SK-N-SH treated with all-trans-retinoic acid at 6 μM for 48 hours (cell line): ENCODE data around the gene PHYKPL.

Experiments
- ATAC-seq: fragments of 200-7000 bp; cut with Tn5 transposase; 3 replicates; pipeline ENCODE4 v1.9.1; 2020; ENCODE audit warnings: mild to moderate bottlenecking, moderate library complexity
- ARNTL ChIP-seq: fragments of 450-650 bp; formaldehyde crosslinking; IDR thresholded peaks from 2 replicates; pipeline ENCODE4 v1.5.0; 2020; ENCODE audit warnings: low read depth, mild to moderate bottlenecking, moderate library complexity, borderline replicate concordance
- BACH2 ChIP-seq: fragments of 250-450 bp; sonication (Bioruptor Pico); IDR thresholded peaks from 2 replicates; pipeline ENCODE4 v1.9.0; 2021; ENCODE audit warnings: mild to moderate bottlenecking, borderline replicate concordance
- CREB5 ChIP-seq: fragments of 250-450 bp; sonication (Bioruptor Pico); IDR thresholded peaks from 2 replicates; pipeline ENCODE4 v1.5.1; 2020; ENCODE audit warnings: low read depth, mild to moderate bottlenecking, moderate library complexity
- CSDC2 ChIP-seq: fragments of 250-450 bp; sonication (Bioruptor Pico); IDR thresholded peaks from 2 replicates; pipeline ENCODE4 v1.5.0; 2020; ENCODE audit warnings: mild to moderate bottlenecking, moderate library complexity
- CSRNP3 ChIP-seq: fragments of 250-450 bp; sonication (Bioruptor Pico); IDR thresholded peaks from 2 replicates; pipeline ENCODE4 v1.5.1; 2021; ENCODE audit warnings: mild to moderate bottlenecking, moderate library complexity
- ESRRG ChIP-seq: fragments of 250-450 bp; sonication (Bioruptor Pico); IDR thresholded peaks from 2 replicates; pipeline ENCODE4 v1.6.1; 2021; ENCODE audit warnings: mild to moderate bottlenecking
- GLIS3 ChIP-seq: fragments of 250-450 bp; sonication (Bioruptor Pico); IDR thresholded peaks from 2 replicates; pipeline ENCODE4 v1.5.0; 2020; ENCODE audit warnings: mild to moderate bottlenecking, moderate library complexity
- ISL1 ChIP-seq: fragments of 250-450 bp; sonication (Bioruptor Pico); IDR thresholded peaks from 2 replicates; pipeline ENCODE4 v2.1.2; 2022; ENCODE audit warnings: mild to moderate bottlenecking, moderate library complexity
- OSR1 ChIP-seq: fragments of 250-450 bp; sonication (Bioruptor Pico); IDR thresholded peaks from 2 replicates; pipeline ENCODE4 v1.8.0; 2022; ENCODE audit warnings: moderate library complexity, mild to moderate bottlenecking, inconsistent platforms
- PATZ1 ChIP-seq: fragments of 250-450 bp; sonication (Bioruptor Pico); IDR thresholded peaks from 2 replicates; pipeline ENCODE4 v1.8.0; 2020; ENCODE audit warnings: mild to moderate bottlenecking, moderate library complexity, borderline replicate concordance
- POU6F1 ChIP-seq: fragments of 250-450 bp; sonication (Bioruptor Pico); IDR thresholded peaks from 2 replicates; pipeline ENCODE4 v1.8.0; 2021; ENCODE audit warnings: low read depth, mild to moderate bottlenecking, moderate library complexity, borderline replicate concordance
- PPARA ChIP-seq: fragments of 250-450 bp; sonication (Bioruptor Pico); IDR thresholded peaks from 2 replicates; pipeline ENCODE4 v1.5.0; 2020; ENCODE audit warnings: mild to moderate bottlenecking, borderline replicate concordance
- RARB ChIP-seq: fragments of 250-450 bp; sonication (Bioruptor Pico); IDR thresholded peaks from 2 replicates; pipeline ENCODE4 v1.8.0; 2021; ENCODE audit warnings: mild to moderate bottlenecking, moderate library complexity
- SNAI2 ChIP-seq: fragments of 250-450 bp; sonication (Bioruptor Pico); IDR thresholded peaks from 2 replicates; pipeline ENCODE4 v1.5.0; 2020; ENCODE audit warnings: mild to moderate bottlenecking, moderate library complexity
- TCF4 ChIP-seq: fragments of 250-450 bp; sonication (Bioruptor Pico); IDR thresholded peaks from 2 replicates; pipeline ENCODE4 v1.8.0; 2021; ENCODE audit warnings: mild to moderate bottlenecking, moderate library complexity, borderline replicate concordance
- TSHZ2 ChIP-seq: fragments of 250-450 bp; sonication (Bioruptor Pico); IDR thresholded peaks from 2 replicates; pipeline ENCODE4 v1.5.0; 2020; ENCODE audit warnings: mild to moderate bottlenecking, moderate library complexity
- ZC3H10 ChIP-seq: fragments of 250-450 bp; sonication (Bioruptor Pico); IDR thresholded peaks from 2 replicates; pipeline ENCODE4 v1.5.1; 2021; ENCODE audit warnings: mild to moderate bottlenecking, moderate library complexity
- ZFP3 ChIP-seq: fragments of 250-450 bp; sonication (Bioruptor Pico); IDR thresholded peaks from 2 replicates; pipeline ENCODE4 v1.5.0; 2020; ENCODE audit warnings: mild to moderate bottlenecking, moderate library complexity
- ZFP30 ChIP-seq: fragments of 450-650 bp; formaldehyde crosslinking; IDR thresholded peaks from 2 replicates; pipeline ENCODE4 v1.5.0; 2022; ENCODE audit warnings: mild to moderate bottlenecking, moderate library complexity
- ZNF565 ChIP-seq: fragments of 450-650 bp; formaldehyde crosslinking; conservative IDR thresholded peaks from 2 replicates; pipeline ENCODE4 v1.5.0; 2020; ENCODE audit warnings: low read depth, mild to moderate bottlenecking, moderate library complexity
- ZNF70 ChIP-seq: fragments of 450-650 bp; formaldehyde crosslinking; IDR thresholded peaks from 2 replicates; pipeline ENCODE4 v1.5.0; 2020; ENCODE audit warnings: mild to moderate bottlenecking, moderate library complexity
- ZNF8 ChIP-seq: fragments of 450-650 bp; formaldehyde crosslinking; IDR thresholded peaks from 2 replicates; pipeline ENCODE4 v1.5.0; 2020; ENCODE audit warnings: mild to moderate bottlenecking, moderate library complexity

Gene PHYKPL

GRCh38 chr5:178223196-178223773 is 9.3 kb downstream of the PHYKPL start (continued):
- no peak for TF ChIP-seq TSHZ2 (CRISPR knock-in tag)
- no peak for TF ChIP-seq ZFP3 (CRISPR knock-in tag)

- no peak for ATAC-seq
Measured at GRCh38 chr5:178222292-178222691, 10.3 kb downstream of the PHYKPL start.

GRCh38 chr5:178221853-178222252 is 10.7 kb downstream of the PHYKPL start:
- ATAC-seq, result no peak
- no peak for TF ChIP-seq PATZ1 (CRISPR knock-in tag)

More at GRCh38 chr5:178222292-178222691, 10.3 kb downstream of the PHYKPL start:
- TF ChIP-seq ARNTL (CRISPR knock-in tag) (no peak), TCF4 (no peak), ISL1 (CRISPR knock-in tag) (no peak), BACH2 (CRISPR knock-in tag) (no peak), PPARA (CRISPR knock-in tag) (no peak), OSR1 (CRISPR knock-in tag) (no peak), CSDC2 (no peak)

GRCh38 chr5:178221282-178221681 is 11.3 kb downstream of the PHYKPL start:
- peak; percentile 6; the same call in 1 of the 3 replicates for ATAC-seq
- TF ChIP-seq CSRNP3 (CRISPR knock-in tag) (no peak), RARB (CRISPR knock-in tag) (no peak), CSDC2 (no peak), TCF4 (no peak), ARNTL (CRISPR knock-in tag) (no peak), POU6F1 (CRISPR knock-in tag) (no peak), ZNF70 (CRISPR knock-in tag) (no peak), CREB5 (CRISPR knock-in tag) (no peak), ZNF565 (CRISPR knock-in tag) (no peak), GLIS3 (no peak), ZC3H10 (CRISPR knock-in tag) (no peak)

- no peak for ATAC-seq
- TF ChIP-seq ZNF8 (CRISPR knock-in tag) (no peak), OSR1 (CRISPR knock-in tag) (no peak), GLIS3 (no peak), ARNTL (CRISPR knock-in tag) (no peak), ZFP3 (CRISPR knock-in tag) (no peak), ZNF565 (CRISPR knock-in tag) (no peak), PATZ1 (CRISPR knock-in tag) (no peak), POU6F1 (CRISPR knock-in tag) (no peak), SNAI2 (CRISPR knock-in tag) (no peak), ZFP30 (CRISPR knock-in tag) (no peak), ZNF70 (CRISPR knock-in tag) (no peak), PPARA (CRISPR knock-in tag) (no peak), RARB (CRISPR knock-in tag) (no peak), ESRRG (CRISPR knock-in tag) (no peak)
Measured at GRCh38 chr5:178218827-178219226, 13.8 kb downstream of the PHYKPL start.
